HCT116 (cell line): Measurements from ENCODE around the gene MEF2D. TPM values are rescaled to one million over a fixed set of nuclear protein-coding genes. Genes with fewer than 3 reads are reported as not detected.

Experiments
- ATAC-seq: fragments of 200-7000 bp; cut with Tn5 transposase; 2 replicates; pipeline ENCODE4 v1.9.1; 2020; ENCODE audit warnings: mild to moderate bottlenecking, moderate library complexity
- BruUV-seq: library from RNA; stranded (reverse); fragments of 400-500 nt; replicated peaks from 2 replicates; lab custom pipeline; 2021; lab: Mats Ljungman, UMichigan
- CTCF ChIA-PET: fragments of 300-600 bp; sonication (Branson Sonifier 250); formaldehyde crosslinking; loops from one replicate; lab custom pipeline; 2021; ENCODE audit warnings: antibody characterized with exemption; lab: Charles Lee
- POLR2A ChIA-PET: fragments of 300-600, 350-600 bp; sonication (Branson Sonifier 250); formaldehyde crosslinking; loops from one replicate; lab custom pipeline; 2021; ENCODE audit warnings: antibody characterized with exemption; lab: Charles Lee
- RAD21 ChIA-PET, 2 experiments: fragments of 300-600 bp; sonication (Branson Sonifier 250); formaldehyde crosslinking; loops; one replicate each; lab custom pipeline; 2023; ENCODE audit warnings: low total read pairs in 2 of 2; ENCODE audit not compliant: uncharacterized antibody in 2 of 2, unreplicated experiment in 2 of 2, low non-redundant PET in 1 of 2; lab: Charles Lee
- DNase-seq: peaks from one replicate; pipeline ENCODE4 v3.0.0-alpha.2; 2010; ENCODE audit warnings: low read depth, low spot score
- H2AFZ ChIP-seq: fragments of 200-600 bp; shearing (Covaris generic), sonication (generic); 2 replicates; pipeline ENCODE4 v1.6.1; 2017; ENCODE audit warnings: low read depth, mixed run types, mixed read lengths, antibody characterized with exemption, low read length; ENCODE audit not compliant: poor library complexity, severe bottlenecking
- H3K27ac ChIP-seq: 2 replicates; pipeline ENCODE4 v1.5.1; 2012; ENCODE audit warnings: low read depth, low read length
- H3K27me3 ChIP-seq: fragments of 200-600 bp; sonication (generic); 2 replicates; pipeline ENCODE4 v1.6.1; 2016; ENCODE audit warnings: mixed run types, low read length, mixed read lengths; ENCODE audit not compliant: insufficient read depth
- H3K36me3 ChIP-seq, 2 experiments: fragments of 200-500 bp in 1 of 2; fragments of 200-600 bp in 1 of 2; sonication (Bioruptor generic) in 1 of 2; sonication (generic) in 1 of 2; 2 replicates each; pipeline versions ENCODE4 v1.5.1 to v1.6.1; 2014 to 2016; ENCODE audit warnings: low read length in 2 of 2, inconsistent platforms in 1 of 2, mixed read lengths in 1 of 2, mixed run types in 1 of 2; ENCODE audit not compliant: insufficient read depth in 2 of 2, control insufficient read depth in 1 of 2
- H3K4me1 ChIP-seq, 2 experiments: fragments of 200-600 bp in 1 of 2; sonication (generic) in 1 of 2; 2 replicates each; pipeline versions ENCODE4 v1.5.1 to v1.6.1; 2012 to 2017; ENCODE audit warnings: low read length in 2 of 2, inconsistent platforms in 1 of 2, mild to moderate bottlenecking in 1 of 2, mixed read lengths in 1 of 2, mixed run types in 1 of 2, moderate library complexity in 1 of 2; ENCODE audit not compliant: insufficient read depth in 2 of 2, control insufficient read depth in 1 of 2
- H3K4me2 ChIP-seq: fragments of 200-600 bp; sonication (generic); 2 replicates; pipeline ENCODE4 v1.6.1; 2017; ENCODE audit warnings: mixed run types, low read length, mixed read lengths
- H3K4me3 ChIP-seq, 2 experiments: fragments of 200-600 bp in 1 of 2; sonication (generic) in 1 of 2; replicated peaks in 1 of 2; 2 replicates each; pipeline ENCODE4 v1.5.1; 2011 to 2016; ENCODE audit warnings: low read length in 2 of 2, control low read depth in 1 of 2, low read depth in 1 of 2, mild to moderate bottlenecking in 1 of 2, mixed read lengths in 1 of 2, mixed run types in 1 of 2
- H3K79me2 ChIP-seq: fragments of 200-600 bp; sonication (generic); 2 replicates; pipeline ENCODE4 v1.6.1; 2017; ENCODE audit warnings: mild to moderate bottlenecking, mixed run types, low read length, moderate library complexity, mixed read lengths; ENCODE audit not compliant: insufficient read depth
- H3K9ac ChIP-seq: fragments of 200-600 bp; sonication (generic); 2 replicates; pipeline ENCODE4 v1.6.1; 2016; ENCODE audit warnings: low read length, mixed read lengths
- H3K9me2 ChIP-seq: fragments of 200-600 bp; sonication (generic), shearing (Covaris generic); 2 replicates; pipeline ENCODE4 v1.6.1; 2017; ENCODE audit warnings: mixed run types, mild to moderate bottlenecking, moderate library complexity; ENCODE audit not compliant: insufficient read depth
- H3K9me3 ChIP-seq, 2 experiments: fragments of 200-500 bp in 1 of 2; fragments of 200-600 bp in 1 of 2; sonication (Bioruptor generic) in 1 of 2; sonication (generic) in 1 of 2; 2 replicates each; pipeline ENCODE4 v1.6.1; 2014 to 2017; ENCODE audit warnings: low read length in 2 of 2, mixed read lengths in 2 of 2, inconsistent platforms in 1 of 2, low read depth in 1 of 2, mild to moderate bottlenecking in 1 of 2, mixed run types in 1 of 2, moderate library complexity in 1 of 2; ENCODE audit not compliant: control insufficient read depth in 1 of 2, insufficient read depth in 1 of 2
- H4K20me1 ChIP-seq: fragments of 200-600 bp; sonication (generic), shearing (Covaris generic); 2 replicates; pipeline ENCODE4 v1.6.1; 2017; ENCODE audit warnings: mixed run types, mild to moderate bottlenecking, moderate library complexity; ENCODE audit not compliant: insufficient read depth
- EGR1 ChIP-seq: IDR thresholded peaks from 2 replicates; pipeline ENCODE4 v1.6.1; 2012; ENCODE audit warnings: low read depth
- EZH2phosphoT487 ChIP-seq: fragments of 200-600 bp; IDR thresholded peaks from 2 replicates; pipeline ENCODE4 v1.6.1; 2018; ENCODE audit warnings: antibody characterized with exemption, borderline replicate concordance
- RAD21 ChIP-seq: IDR thresholded peaks from 2 replicates; pipeline ENCODE4 v1.6.1; 2012; ENCODE audit warnings: low read depth, mild to moderate bottlenecking
- SIN3A ChIP-seq: IDR thresholded peaks from 2 replicates; pipeline ENCODE4 v1.6.1; 2012; ENCODE audit warnings: low read depth
- ZFX ChIP-seq: fragments of 450-650 bp; IDR thresholded peaks from 2 replicates; pipeline ENCODE4 v1.6.1; 2017
- intact Hi-C: fragments of 100-400 bp; cut with micrococcal nuclease; formaldehyde crosslinking; loops from 2 replicates; pipeline ENCODE4 v1.10.0; 2022
- total RNA-seq: library from RNA; stranded (reverse); gene quantifications from one replicate; pipeline ENCODE4 v1.2.1, GENCODE V29; 2021; ENCODE audit not compliant: unreplicated experiment

Gene MEF2D
- total RNA-seq, 1 experiment from 2014 or later: 44.2 TPM

GRCh38 chr1:156477526-156478249, 22.9 kb downstream of the MEF2D start:
- CTCF ChIA-PET: no interaction called here

GRCh38 chr1:156476501-156477298, 23.9 kb downstream of the MEF2D start:
- Histone ChIP-seq H3K27me3 (no peaks in the 10 kb centered on the region), H2AFZ (no peak overlapping the region), H3K9me3 (no peaks in the 10 kb centered on the region), H3K4me3 (no peak overlapping the region), H3K4me2 (peak overlapping the region; percentile 7; the same call in 1 of the 2 replicates), H3K27ac (no peak overlapping the region), H3K79me2 (no peaks in the 10 kb centered on the region), H3K9me2 (no peaks in the 10 kb centered on the region), H3K9ac (no peak overlapping the region), H4K20me1 (0 out of 2 replicates have a peak, but pooled peaks cover 2% of the 10 kb centered on the region), H3K36me3 (peaks cover 42 to 71% of the 10 kb centered on the region in 2 experiments), H3K4me1 (peaks cover 0 to 11% of the 10 kb centered on the region in 2 experiments; a peak in 2 of 4 replicates)
- TF ChIP-seq RAD21 (no peak), ZFX (no peak), EZH2phosphoT487 (no peak)
- BruUV-seq: TSS peak; percentile 5
- RAD21 ChIA-PET: no interaction called here
- ATAC-seq (no peak), DNase-seq (no peak)
- POLR2A ChIA-PET: no interaction called here
- CTCF ChIA-PET: no interaction called here
- intact Hi-C loops: no loop called here

More at GRCh38 chr1:156477526-156478249, 22.9 kb downstream of the MEF2D start:
- H4K20me1 ChIP-seq: 0 out of 2 replicates have a peak, but pooled peaks cover 2% of the 10 kb centered on the region
- TF ChIP-seq SIN3A (0 out of 2 replicates have a peak, but pooled peaks have one; percentile 24), EGR1 (no peak)
- no TSS peak for BruUV-seq
- H3K9ac ChIP-seq: no peak overlapping the region
- no peaks in the 10 kb centered on the region for H3K27me3 ChIP-seq
- H3K4me1 ChIP-seq: peaks cover 0 to 11% of the 10 kb centered on the region in 2 experiments; a peak in 2 of 4 replicates
- peak overlapping the region; percentile 7; the same call in 1 of the 2 replicates for H3K4me2 ChIP-seq
- peaks cover 47 to 80% of the 10 kb centered on the region in 2 experiments for H3K36me3 ChIP-seq
- DNase-seq (no peak), ATAC-seq (no peak)
- H2AFZ ChIP-seq: no peak overlapping the region
- intact Hi-C loops: no loop called here
- H3K27ac ChIP-seq: no peak overlapping the region
- POLR2A ChIA-PET: no interaction called here
- H3K9me2 ChIP-seq: no peaks in the 10 kb centered on the region
- no peak overlapping the region for H3K4me3 ChIP-seq
- H3K9me3 ChIP-seq: no peaks in the 10 kb centered on the region
- RAD21 ChIA-PET: no interaction called here
- H3K79me2 ChIP-seq: no peaks in the 10 kb centered on the region
